Liver (tissue), 9 donors: ENCODE data around the gene SLC5A1. TPM values are rescaled to one million over a fixed set of nuclear protein-coding genes. Genes with fewer than 3 reads are reported as not detected.
"Not testable (repeated sequence)": the region's sequence is repeated elsewhere in the genome, so short reads cannot be mapped to it uniquely, and the experiment has no call there.

ENCODE experiments used
- DNase-seq: peaks from one replicate; pipeline ENCODE4 v3.0.0-alpha.2; 2017; ENCODE audit warnings: low spot score
- H3K27ac ChIP-seq, 2 donors: one replicate each; pipeline ENCODE4 v1.7.0; 2013; ENCODE audit warnings: inconsistent platforms in 2 of 2, low read length in 2 of 2, control low read depth in 1 of 2, low read depth in 1 of 2, mild to moderate bottlenecking in 1 of 2
- H3K27me3 ChIP-seq, 4 donors: one replicate each; pipeline versions ENCODE4 v1.6.1 to v1.7.0; 2013; ENCODE audit warnings: low read length in 3 of 4, inconsistent platforms in 1 of 4, mild to moderate bottlenecking in 1 of 4, moderate library complexity in 1 of 4; ENCODE audit not compliant: control insufficient read depth in 4 of 4, insufficient read depth in 4 of 4
- H3K36me3 ChIP-seq, 4 donors: one replicate each; pipeline versions ENCODE4 v1.6.1 to v1.7.0; 2013; ENCODE audit warnings: low read length in 3 of 4, mild to moderate bottlenecking in 3 of 4, low read depth in 1 of 4, moderate library complexity in 1 of 4; ENCODE audit not compliant: control insufficient read depth in 4 of 4, insufficient read depth in 3 of 4
- H3K4me1 ChIP-seq, 4 donors: one replicate each; pipeline versions ENCODE4 v1.6.1 to v1.7.0; 2013; ENCODE audit warnings: low read length in 3 of 4, mild to moderate bottlenecking in 3 of 4, moderate library complexity in 1 of 4; ENCODE audit not compliant: control insufficient read depth in 4 of 4, insufficient read depth in 4 of 4
- H3K4me3 ChIP-seq, 3 donors: one replicate each; pipeline versions ENCODE4 v1.6.1 to v1.7.0; 2013; ENCODE audit warnings: low read length in 3 of 3, control low read depth in 1 of 3, low read depth in 1 of 3, mild to moderate bottlenecking in 1 of 3
- H3K9ac ChIP-seq, 2 donors: one replicate each; pipeline ENCODE4 v1.7.0; 2013; ENCODE audit warnings: low read length in 2 of 2, mild to moderate bottlenecking in 2 of 2, moderate library complexity in 2 of 2, control low read depth in 1 of 2, low read depth in 1 of 2
- H3K9me3 ChIP-seq, 4 donors: one replicate each; pipeline versions ENCODE4 v1.6.1 to v1.7.0; 2013; ENCODE audit warnings: low read length in 3 of 4; ENCODE audit not compliant: control insufficient read depth in 4 of 4
- FOXA1 ChIP-seq: IDR thresholded peaks from 2 replicates; pipeline ENCODE4 v1.6.1; 2016; ENCODE audit warnings: antibody characterized with exemption
- FOXA2 ChIP-seq: IDR thresholded peaks from 2 replicates; pipeline ENCODE4 v1.6.1; 2016; ENCODE audit warnings: antibody characterized with exemption
- JUND ChIP-seq, 2 donors: IDR thresholded peaks; 2 replicates each; pipeline ENCODE4 v1.6.1; 2016; ENCODE audit warnings: antibody characterized with exemption in 2 of 2
- NR2F2 ChIP-seq: IDR thresholded peaks from 2 replicates; pipeline ENCODE4 v1.6.1; 2016; ENCODE audit warnings: antibody characterized with exemption
- RXRA ChIP-seq, 2 donors: IDR thresholded peaks; 2 replicates each; pipeline ENCODE4 v1.6.1; 2017 to 2018; ENCODE audit warnings: antibody characterized with exemption in 2 of 2, mild to moderate bottlenecking in 1 of 2
- SP1 ChIP-seq: IDR thresholded peaks from 2 replicates; pipeline ENCODE4 v1.6.1; 2018; ENCODE audit warnings: antibody characterized with exemption, mild to moderate bottlenecking
- TAF1 ChIP-seq: conservative IDR thresholded peaks from 2 replicates; pipeline ENCODE4 v1.6.1; 2016; ENCODE audit warnings: antibody characterized with exemption, mild to moderate bottlenecking
- YY1 ChIP-seq: IDR thresholded peaks from 2 replicates; pipeline ENCODE4 v1.6.1; 2016; ENCODE audit warnings: antibody characterized with exemption, mild to moderate bottlenecking
- ZBTB33 ChIP-seq: IDR thresholded peaks from 2 replicates; pipeline ENCODE4 v1.6.1; 2016; ENCODE audit warnings: antibody characterized with exemption
- WGBS: extraction: QIAGEN DNeasy Blood & Tissue Kit; methylation state at CpG from one replicate; pipeline ENCODE4 v1.1.7; 2013; 5-methylcytosine and 5-hydroxymethylcytosine counted together
- polyA plus RNA-seq, 2 donors: library from polyadenylated mRNA; stranded (reverse) in 1 of 2; unstranded in 1 of 2; fragments of 200-250 nt in 1 of 2; fragments of >200 nt in 1 of 2; fragmentation: Nextera tagmentation in 1 of 2; extraction: Ambion mirVana in 1 of 2; gene quantifications; one replicate each; pipeline versions ENCODE4 v1.2.1 to v1.2.3, GENCODE V29; 2013 to 2015
- total RNA-seq, 2 donors: library from RNA; depleted of rRNA; stranded (reverse); fragments of >200 nt; gene quantifications; one replicate each; pipeline ENCODE4 v1.2.3, GENCODE V29; 2014
- TF ChIP-seq, protein P1 (sequence below): IDR thresholded peaks from 2 replicates; pipeline ENCODE4 v1.6.1; 2016; ENCODE audit warnings: antibody characterized with exemption, mild to moderate bottlenecking
- TF ChIP-seq, protein P2 (sequence below): IDR thresholded peaks from 2 replicates; pipeline ENCODE4 v1.6.1; 2016; ENCODE audit warnings: antibody characterized with exemption
- TF ChIP-seq, protein P3 (sequence below): IDR thresholded peaks from 2 replicates; pipeline ENCODE4 v1.6.1; 2016; ENCODE audit warnings: antibody characterized with exemption
- donor health status: healthy.
- donor health status: healthy.
- donor health status: healthy.
- donor health status: healthy.
- donor health status: healthy.

The SLC5A1 gene
- total and polyA plus RNA-seq, 4 donors, result under 0.01 to 6.4 (median 2.5) TPM

GRCh38 chr22:32132126-32132525, 89.1 kb downstream of the SLC5A1 start:
- Histone ChIP-seq H3K27me3 (no peaks in the 10 kb centered on the region), H3K27ac (no peak overlapping the region), H3K4me3 (no peak overlapping the region), H3K9me3 (no peaks in the 10 kb centered on the region), H3K4me1 (no peaks in the 10 kb centered on the region), H3K36me3 (no peaks in the 10 kb centered on the region), H3K9ac (no peak overlapping the region)
- no peak for TF ChIP-seq SP1
- TF ChIP-seq, protein P1, sequence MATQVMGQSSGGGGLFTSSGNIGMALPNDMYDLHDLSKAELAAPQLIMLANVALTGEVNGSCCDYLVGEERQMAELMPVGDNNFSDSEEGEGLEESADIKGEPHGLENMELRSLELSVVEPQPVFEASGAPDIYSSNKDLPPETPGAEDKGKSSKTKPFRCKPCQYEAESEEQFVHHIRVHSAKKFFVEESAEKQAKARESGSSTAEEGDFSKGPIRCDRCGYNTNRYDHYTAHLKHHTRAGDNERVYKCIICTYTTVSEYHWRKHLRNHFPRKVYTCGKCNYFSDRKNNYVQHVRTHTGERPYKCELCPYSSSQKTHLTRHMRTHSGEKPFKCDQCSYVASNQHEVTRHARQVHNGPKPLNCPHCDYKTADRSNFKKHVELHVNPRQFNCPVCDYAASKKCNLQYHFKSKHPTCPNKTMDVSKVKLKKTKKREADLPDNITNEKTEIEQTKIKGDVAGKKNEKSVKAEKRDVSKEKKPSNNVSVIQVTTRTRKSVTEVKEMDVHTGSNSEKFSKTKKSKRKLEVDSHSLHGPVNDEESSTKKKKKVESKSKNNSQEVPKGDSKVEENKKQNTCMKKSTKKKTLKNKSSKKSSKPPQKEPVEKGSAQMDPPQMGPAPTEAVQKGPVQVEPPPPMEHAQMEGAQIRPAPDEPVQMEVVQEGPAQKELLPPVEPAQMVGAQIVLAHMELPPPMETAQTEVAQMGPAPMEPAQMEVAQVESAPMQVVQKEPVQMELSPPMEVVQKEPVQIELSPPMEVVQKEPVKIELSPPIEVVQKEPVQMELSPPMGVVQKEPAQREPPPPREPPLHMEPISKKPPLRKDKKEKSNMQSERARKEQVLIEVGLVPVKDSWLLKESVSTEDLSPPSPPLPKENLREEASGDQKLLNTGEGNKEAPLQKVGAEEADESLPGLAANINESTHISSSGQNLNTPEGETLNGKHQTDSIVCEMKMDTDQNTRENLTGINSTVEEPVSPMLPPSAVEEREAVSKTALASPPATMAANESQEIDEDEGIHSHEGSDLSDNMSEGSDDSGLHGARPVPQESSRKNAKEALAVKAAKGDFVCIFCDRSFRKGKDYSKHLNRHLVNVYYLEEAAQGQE, result no peak
- no peak for TF ChIP-seq JUND (IDR thresholded peaks at IDR 0.05)
- no peak for TF ChIP-seq ZBTB33
- TF ChIP-seq, protein P2, sequence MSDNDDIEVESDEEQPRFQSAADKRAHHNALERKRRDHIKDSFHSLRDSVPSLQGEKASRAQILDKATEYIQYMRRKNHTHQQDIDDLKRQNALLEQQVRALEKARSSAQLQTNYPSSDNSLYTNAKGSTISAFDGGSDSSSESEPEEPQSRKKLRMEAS, result no peak
- TF ChIP-seq RXRA (IDR thresholded peaks at IDR 0.05), result no peak
- TF ChIP-seq TAF1, result no peak
- TF ChIP-seq FOXA1, result no peak
- DNase-seq, result no peak
- WGBS, result 93% methylated on average over 11 of the region's 11 CpGs

- no peaks in the 10 kb centered on the region for H3K36me3 ChIP-seq
- H3K9ac ChIP-seq, result no peak overlapping the region
- H3K27ac ChIP-seq, result no peak overlapping the region
- no peaks in the 10 kb centered on the region for H3K9me3 ChIP-seq
- TF ChIP-seq SP1 (no peak), YY1 (no peak), FOXA1 (no peak), NR2F2 (no peak), FOXA2 (no peak), TAF1 (no peak)
- TF ChIP-seq, protein P1, result no peak
- TF ChIP-seq, protein P3, sequence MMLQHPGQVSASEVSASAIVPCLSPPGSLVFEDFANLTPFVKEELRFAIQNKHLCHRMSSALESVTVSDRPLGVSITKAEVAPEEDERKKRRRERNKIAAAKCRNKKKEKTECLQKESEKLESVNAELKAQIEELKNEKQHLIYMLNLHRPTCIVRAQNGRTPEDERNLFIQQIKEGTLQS, result no peak
- H3K27me3 ChIP-seq, result no peaks in the 10 kb centered on the region
- 79% methylated on average over 1 of the region's 1 CpG for WGBS
- no peak for DNase-seq
- no peak overlapping the region for H3K4me3 ChIP-seq
- peaks cover 0 to 5% (median 3%) of the 10 kb centered on the region in 4 donors for H3K4me1 ChIP-seq
These were observed 89.7 kb downstream of the SLC5A1 start for GRCh38 chr22:32132783-32133182.

- not testable (repeated sequence) for H3K4me3 ChIP-seq, H3K27ac ChIP-seq, DNase-seq, H3K9me3 ChIP-seq, H3K27me3 ChIP-seq, H3K4me1 ChIP-seq, H3K36me3 ChIP-seq, H3K9ac ChIP-seq
- WGBS, result 91% methylated on average over 14 of the region's 14 CpGs
These were observed 91.7 kb downstream of the SLC5A1 start for GRCh38 chr22:32134796-32135195.

- H3K9ac ChIP-seq, H3K4me1 ChIP-seq, H3K27ac ChIP-seq, H3K27me3 ChIP-seq, H3K9me3 ChIP-seq, H3K4me3 ChIP-seq, DNase-seq, H3K36me3 ChIP-seq: not testable (repeated sequence)
- WGBS, result 82% methylated on average over 3 of the region's 3 CpGs
These were observed 92.9 kb downstream of the SLC5A1 start for GRCh38 chr22:32135958-32136357.
